ENCODE results near the gene CD276.
"Not testable (repeated sequence)": the region's sequence is repeated elsewhere in the genome, so short reads cannot be mapped to it uniquely, and the experiment has no call there.

The CD276 gene

DNA sequence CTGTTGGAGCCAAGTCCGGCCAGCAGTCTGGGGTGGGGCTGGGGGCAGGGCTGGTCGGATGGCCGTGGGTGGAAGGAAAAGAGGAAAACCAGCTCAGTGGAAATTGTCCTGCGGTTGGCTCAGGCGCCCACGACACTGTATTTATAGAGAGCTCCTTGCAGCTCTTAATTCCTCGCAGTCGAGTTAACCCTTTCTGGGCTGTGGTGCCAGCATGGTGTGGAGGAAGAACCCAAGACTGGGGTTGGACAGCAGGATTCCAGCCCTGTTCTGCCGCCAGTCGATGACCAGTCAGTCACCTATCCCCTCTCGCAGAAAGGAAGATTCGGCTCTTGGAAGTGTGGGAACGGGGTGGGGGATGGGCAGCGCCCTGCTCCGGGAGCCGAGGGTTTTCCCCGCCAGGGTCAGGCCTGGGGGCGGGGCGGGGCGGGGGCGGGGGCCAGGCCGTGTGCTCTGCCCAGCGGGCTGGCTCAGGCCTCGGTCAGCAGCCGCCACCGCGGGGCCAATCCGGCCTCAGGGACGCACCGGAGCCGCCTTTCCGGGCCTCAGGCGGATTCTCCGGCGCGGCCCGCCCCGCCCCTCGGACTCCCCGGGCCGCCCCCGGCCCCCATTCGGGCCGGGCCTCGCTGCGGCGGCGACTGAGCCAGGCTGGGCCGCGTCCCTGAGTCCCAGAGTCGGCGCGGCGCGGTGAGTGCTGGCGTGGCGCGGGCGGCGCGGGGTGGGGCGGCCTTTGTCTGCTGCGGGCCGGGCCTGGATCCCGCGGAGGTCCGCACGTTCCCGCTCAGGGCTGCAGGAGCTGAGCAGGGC, at the start of gene CD276:
Gene CD276 (plus strand): TSS at position 607 of the 804 bp plus-strand sequence. CDS start 15,257 bp downstream, outside the sequence.
- peak within 1 kb of the TSS; percentile 97 for H3K27ac ChIP-seq
- TF ChIP-seq, protein P1, sequence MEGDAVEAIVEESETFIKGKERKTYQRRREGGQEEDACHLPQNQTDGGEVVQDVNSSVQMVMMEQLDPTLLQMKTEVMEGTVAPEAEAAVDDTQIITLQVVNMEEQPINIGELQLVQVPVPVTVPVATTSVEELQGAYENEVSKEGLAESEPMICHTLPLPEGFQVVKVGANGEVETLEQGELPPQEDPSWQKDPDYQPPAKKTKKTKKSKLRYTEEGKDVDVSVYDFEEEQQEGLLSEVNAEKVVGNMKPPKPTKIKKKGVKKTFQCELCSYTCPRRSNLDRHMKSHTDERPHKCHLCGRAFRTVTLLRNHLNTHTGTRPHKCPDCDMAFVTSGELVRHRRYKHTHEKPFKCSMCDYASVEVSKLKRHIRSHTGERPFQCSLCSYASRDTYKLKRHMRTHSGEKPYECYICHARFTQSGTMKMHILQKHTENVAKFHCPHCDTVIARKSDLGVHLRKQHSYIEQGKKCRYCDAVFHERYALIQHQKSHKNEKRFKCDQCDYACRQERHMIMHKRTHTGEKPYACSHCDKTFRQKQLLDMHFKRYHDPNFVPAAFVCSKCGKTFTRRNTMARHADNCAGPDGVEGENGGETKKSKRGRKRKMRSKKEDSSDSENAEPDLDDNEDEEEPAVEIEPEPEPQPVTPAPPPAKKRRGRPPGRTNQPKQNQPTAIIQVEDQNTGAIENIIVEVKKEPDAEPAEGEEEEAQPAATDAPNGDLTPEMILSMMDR (conservative IDR thresholded peaks at IDR 0.05): peak; percentile 30; the same call in 1 of the 2 replicates
- peak; percentile 92 for TF ChIP-seq ZFX (IDR thresholded peaks at IDR 0.05)

DNA sequence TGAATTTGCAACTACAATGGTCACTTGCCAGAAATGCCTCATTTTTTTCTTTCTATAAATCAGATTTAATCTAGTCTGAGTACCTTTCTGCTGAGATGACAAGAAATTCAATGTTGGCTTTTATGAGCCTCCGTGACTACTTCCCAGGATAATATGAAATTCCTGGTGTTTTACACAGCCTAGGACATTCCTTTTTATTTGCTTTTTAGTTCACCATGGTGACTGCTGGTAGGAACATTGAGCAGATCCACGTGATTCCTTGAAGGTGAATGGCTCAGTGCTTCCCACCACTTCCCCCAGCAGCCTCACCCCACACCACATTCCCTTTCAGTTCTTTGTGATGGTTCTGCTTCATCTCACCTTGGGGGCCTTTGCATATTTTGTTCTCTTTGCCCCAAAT, 46.7 kb upstream of the CD276 start:
- TF ChIP-seq ZFX (IDR thresholded peaks at IDR 0.05): no peak
- TF ChIP-seq, protein P1 (conservative IDR thresholded peaks at IDR 0.05): no peak

DNA sequence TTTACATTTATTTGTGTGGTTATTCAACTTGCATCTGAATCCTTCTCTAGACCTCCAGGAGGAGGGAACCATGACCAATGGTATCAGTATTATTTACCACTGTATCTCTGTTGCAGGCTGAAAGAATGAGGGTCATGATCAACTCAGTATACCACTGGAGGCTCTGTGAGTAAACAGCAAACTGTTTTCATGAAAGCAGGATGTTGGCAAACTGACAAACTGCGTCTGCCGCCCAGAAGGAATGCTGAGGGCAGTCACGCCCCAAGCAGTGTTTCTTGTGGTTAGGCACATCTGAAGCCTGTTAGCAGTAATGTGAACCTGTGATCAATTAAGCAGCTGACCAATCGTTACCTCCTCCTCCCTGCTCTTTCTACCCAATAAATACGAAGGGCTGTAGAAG, 44.7 kb upstream of the CD276 start:
- not testable (repeated sequence) for H3K27ac ChIP-seq

More for the DNA sequence above, 46.7 kb upstream of the CD276 start:
- H3K27ac ChIP-seq: no peak overlapping the region

DNA sequence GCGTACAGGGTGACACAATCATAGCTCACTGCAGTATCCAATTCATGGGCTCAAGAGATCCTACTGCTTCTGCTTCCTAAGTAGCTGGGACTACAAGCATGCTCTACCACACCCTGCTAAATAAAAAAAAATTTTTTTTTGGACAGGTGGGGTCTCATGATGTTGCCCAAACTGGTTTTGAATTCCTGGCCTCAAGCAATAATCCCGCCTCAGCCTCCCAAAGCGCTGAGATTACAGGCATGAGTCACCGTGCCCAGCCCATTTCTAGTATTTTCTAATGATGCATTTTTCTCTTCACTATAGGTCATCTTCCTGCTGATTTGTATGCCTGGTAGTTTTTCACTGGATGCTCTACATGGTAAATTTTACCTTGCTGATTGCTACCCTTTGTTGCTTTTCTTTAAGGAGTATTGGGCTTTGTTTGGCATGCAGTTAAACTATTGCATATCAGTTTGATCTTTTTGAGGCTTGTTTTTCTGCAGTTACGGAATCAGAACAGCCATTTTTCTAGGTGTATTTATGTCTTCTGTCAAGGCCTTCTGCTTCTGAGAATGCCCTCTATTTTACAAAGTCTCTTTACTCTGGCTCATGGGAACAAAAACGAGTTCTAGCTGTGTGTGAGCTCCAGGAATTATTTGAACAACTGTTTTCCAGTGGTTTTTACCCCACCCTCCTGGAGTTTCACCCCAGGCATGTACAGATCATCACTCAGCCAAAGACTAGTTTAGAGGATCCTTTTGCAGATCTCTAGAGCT, 36.7 kb upstream of the CD276 start:
- no peak overlapping the region for H3K27ac ChIP-seq
- TF ChIP-seq, protein P1 (conservative IDR thresholded peaks at IDR 0.05): no peak
- TF ChIP-seq ZFX (IDR thresholded peaks at IDR 0.05): no peak

DNA sequence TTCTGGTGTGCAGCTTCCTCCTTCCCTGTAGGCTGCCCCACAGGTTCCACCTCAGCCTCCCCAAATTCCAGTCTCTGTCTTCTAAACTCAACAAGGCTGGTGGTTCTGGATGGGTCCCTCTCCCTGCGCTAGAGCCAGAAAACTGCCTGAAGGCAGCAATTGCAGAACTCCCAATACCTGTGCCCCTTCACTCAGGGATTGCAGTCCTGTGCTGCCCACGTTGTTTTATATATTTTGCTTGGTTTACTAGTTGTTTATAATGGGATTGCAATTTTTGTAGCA, 36.2 kb upstream of the CD276 start:
- TF ChIP-seq, protein P1 (conservative IDR thresholded peaks at IDR 0.05): no peak
- no peak for TF ChIP-seq ZFX (IDR thresholded peaks at IDR 0.05)
- H3K27ac ChIP-seq: no peak overlapping the region

DNA sequence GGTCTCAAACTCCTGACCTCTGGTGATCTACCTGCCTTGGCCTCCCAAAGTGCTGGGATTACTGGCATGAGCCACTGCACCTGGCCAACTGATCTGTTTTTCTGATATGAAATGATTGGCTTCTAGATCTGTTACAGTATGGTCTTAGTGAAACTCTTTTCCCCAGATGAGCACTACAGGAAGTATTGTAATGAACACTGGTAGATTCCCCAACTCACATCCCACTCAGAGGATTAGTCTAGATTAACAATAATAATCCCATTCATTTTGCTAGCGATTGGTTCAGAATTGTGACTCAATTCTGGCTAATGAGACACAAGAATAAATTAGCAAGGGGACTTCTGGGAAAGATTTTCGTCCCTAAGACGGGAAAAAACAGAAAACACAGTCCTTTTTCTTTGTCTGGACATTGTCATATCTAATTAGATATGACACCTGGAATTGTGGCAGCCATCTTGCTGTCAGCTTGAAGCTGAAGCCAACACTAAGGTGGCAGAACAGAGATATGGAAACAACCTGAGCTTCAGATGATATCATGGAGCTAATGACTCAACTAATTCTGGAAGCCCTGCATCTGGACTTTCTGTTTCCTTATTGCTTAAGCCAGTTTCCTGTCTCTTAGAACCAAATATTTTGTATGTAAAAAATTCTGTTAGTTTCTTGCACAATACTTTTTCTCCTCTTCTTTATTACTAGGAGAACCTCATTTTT, 33.6 kb upstream of the CD276 start:
- TF ChIP-seq ZFX (IDR thresholded peaks at IDR 0.05): no peak
- TF ChIP-seq, protein P1 (conservative IDR thresholded peaks at IDR 0.05): no peak
- no peak overlapping the region for H3K27ac ChIP-seq

DNA sequence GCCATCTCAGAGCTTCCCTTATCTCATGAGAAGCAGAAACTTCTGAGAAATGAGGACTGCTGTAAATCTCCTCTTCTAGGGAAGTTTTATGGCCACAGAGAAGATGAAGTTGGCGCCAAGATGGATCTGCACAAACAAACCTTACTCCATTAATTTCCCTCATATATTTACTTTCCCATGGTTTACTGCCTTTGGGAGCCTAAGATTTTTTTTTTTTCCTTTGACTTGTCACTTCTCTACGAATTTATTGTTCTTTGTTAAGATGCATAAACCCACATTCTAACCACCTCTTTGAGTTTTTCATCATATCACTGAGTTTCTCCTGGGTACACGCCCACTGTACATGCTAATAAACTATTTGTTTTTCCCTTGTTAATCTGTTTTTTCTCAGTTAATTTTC, 29.5 kb upstream of the CD276 start:
- H3K27ac ChIP-seq: no peak overlapping the region
- no peak for TF ChIP-seq ZFX (IDR thresholded peaks at IDR 0.05)
- TF ChIP-seq, protein P1 (conservative IDR thresholded peaks at IDR 0.05): no peak

Measured in C4-2B (cell line).